Liver (tissue), 9 donors: ENCODE data around the gene MAOB. TPM values are rescaled to one million over a fixed set of nuclear protein-coding genes. Genes with fewer than 3 reads are reported as not detected.

Source experiments
- DNase-seq: peaks from one replicate; pipeline ENCODE4 v3.0.0-alpha.2; 2017; ENCODE audit warnings: low spot score
- H3K27ac ChIP-seq, 2 donors: one replicate each; pipeline ENCODE4 v1.7.0; 2013; ENCODE audit warnings: inconsistent platforms in 2 of 2, low read length in 2 of 2, control low read depth in 1 of 2, low read depth in 1 of 2, mild to moderate bottlenecking in 1 of 2
- H3K27me3 ChIP-seq, 4 donors: one replicate each; pipeline versions ENCODE4 v1.6.1 to v1.7.0; 2013; ENCODE audit warnings: low read length in 3 of 4, inconsistent platforms in 1 of 4, mild to moderate bottlenecking in 1 of 4, moderate library complexity in 1 of 4; ENCODE audit not compliant: control insufficient read depth in 4 of 4, insufficient read depth in 4 of 4
- H3K36me3 ChIP-seq, 4 donors: one replicate each; pipeline versions ENCODE4 v1.6.1 to v1.7.0; 2013; ENCODE audit warnings: low read length in 3 of 4, mild to moderate bottlenecking in 3 of 4, low read depth in 1 of 4, moderate library complexity in 1 of 4; ENCODE audit not compliant: control insufficient read depth in 4 of 4, insufficient read depth in 3 of 4
- H3K4me1 ChIP-seq, 4 donors: one replicate each; pipeline versions ENCODE4 v1.6.1 to v1.7.0; 2013; ENCODE audit warnings: low read length in 3 of 4, mild to moderate bottlenecking in 3 of 4, moderate library complexity in 1 of 4; ENCODE audit not compliant: control insufficient read depth in 4 of 4, insufficient read depth in 4 of 4
- H3K4me3 ChIP-seq, 3 donors: one replicate each; pipeline versions ENCODE4 v1.6.1 to v1.7.0; 2013; ENCODE audit warnings: low read length in 3 of 3, control low read depth in 1 of 3, low read depth in 1 of 3, mild to moderate bottlenecking in 1 of 3
- H3K9ac ChIP-seq, 2 donors: one replicate each; pipeline ENCODE4 v1.7.0; 2013; ENCODE audit warnings: low read length in 2 of 2, mild to moderate bottlenecking in 2 of 2, moderate library complexity in 2 of 2, control low read depth in 1 of 2, low read depth in 1 of 2
- H3K9me3 ChIP-seq, 4 donors: one replicate each; pipeline versions ENCODE4 v1.6.1 to v1.7.0; 2013; ENCODE audit warnings: low read length in 3 of 4; ENCODE audit not compliant: control insufficient read depth in 4 of 4
- EGR1 ChIP-seq, 2 donors: IDR thresholded peaks; 2 replicates each; pipeline ENCODE4 v1.6.1; 2016 to 2018; ENCODE audit warnings: antibody characterized with exemption in 2 of 2, low read depth in 2 of 2
- FOXA1 ChIP-seq: IDR thresholded peaks from 2 replicates; pipeline ENCODE4 v1.6.1; 2016; ENCODE audit warnings: antibody characterized with exemption
- FOXA2 ChIP-seq: IDR thresholded peaks from 2 replicates; pipeline ENCODE4 v1.6.1; 2016; ENCODE audit warnings: antibody characterized with exemption
- GABPA ChIP-seq, 2 donors: IDR thresholded peaks in 1 of 2; conservative IDR thresholded peaks in 1 of 2; 2 replicates each; pipeline ENCODE4 v1.6.1; 2016; ENCODE audit warnings: antibody characterized with exemption in 2 of 2, mild to moderate bottlenecking in 1 of 2, moderate library complexity in 1 of 2
- HNF4A ChIP-seq, 2 donors: conservative IDR thresholded peaks; 2 replicates each; pipeline ENCODE4 v1.6.1; 2016; ENCODE audit warnings: antibody characterized with exemption in 2 of 2, mild to moderate bottlenecking in 2 of 2
- HNF4G ChIP-seq: IDR thresholded peaks from 2 replicates; pipeline ENCODE4 v1.6.1; 2016; ENCODE audit warnings: antibody characterized with exemption
- JUND ChIP-seq, 2 donors: IDR thresholded peaks; 2 replicates each; pipeline ENCODE4 v1.6.1; 2016; ENCODE audit warnings: antibody characterized with exemption in 2 of 2
- NR2F2 ChIP-seq: IDR thresholded peaks from 2 replicates; pipeline ENCODE4 v1.6.1; 2016; ENCODE audit warnings: antibody characterized with exemption
- RAD21 ChIP-seq, 2 donors: IDR thresholded peaks; 2 replicates each; pipeline ENCODE4 v1.6.1; 2016; ENCODE audit warnings: antibody characterized with exemption in 2 of 2, mild to moderate bottlenecking in 2 of 2
- RXRA ChIP-seq, 2 donors: IDR thresholded peaks; 2 replicates each; pipeline ENCODE4 v1.6.1; 2017 to 2018; ENCODE audit warnings: antibody characterized with exemption in 2 of 2, mild to moderate bottlenecking in 1 of 2
- SP1 ChIP-seq: IDR thresholded peaks from 2 replicates; pipeline ENCODE4 v1.6.1; 2018; ENCODE audit warnings: antibody characterized with exemption, mild to moderate bottlenecking
- TAF1 ChIP-seq: conservative IDR thresholded peaks from 2 replicates; pipeline ENCODE4 v1.6.1; 2016; ENCODE audit warnings: antibody characterized with exemption, mild to moderate bottlenecking
- YY1 ChIP-seq: IDR thresholded peaks from 2 replicates; pipeline ENCODE4 v1.6.1; 2016; ENCODE audit warnings: antibody characterized with exemption, mild to moderate bottlenecking
- WGBS: extraction: QIAGEN DNeasy Blood & Tissue Kit; methylation state at CpG from one replicate; pipeline ENCODE4 v1.1.7; 2013; 5-methylcytosine and 5-hydroxymethylcytosine counted together
- polyA plus RNA-seq, 2 donors: library from polyadenylated mRNA; stranded (reverse) in 1 of 2; unstranded in 1 of 2; fragments of 200-250 nt in 1 of 2; fragments of >200 nt in 1 of 2; fragmentation: Nextera tagmentation in 1 of 2; extraction: Ambion mirVana in 1 of 2; gene quantifications; one replicate each; pipeline versions ENCODE4 v1.2.1 to v1.2.3, GENCODE V29; 2013 to 2015
- total RNA-seq, 2 donors: library from RNA; depleted of rRNA; stranded (reverse); fragments of >200 nt; gene quantifications; one replicate each; pipeline ENCODE4 v1.2.3, GENCODE V29; 2014
- TF ChIP-seq, protein P1 (sequence below): IDR thresholded peaks from 2 replicates; pipeline ENCODE4 v1.6.1; 2016; ENCODE audit warnings: antibody characterized with exemption
- TF ChIP-seq, protein P2 (sequence below): IDR thresholded peaks from 2 replicates; pipeline ENCODE4 v1.6.1; 2016; ENCODE audit warnings: antibody characterized with exemption
- TF ChIP-seq, protein P3 (sequence below): fragments of 150-350 bp; IDR thresholded peaks from 2 replicates; pipeline ENCODE4 v1.5.1; 2017; ENCODE audit warnings: improper control_type of control experiment, low read depth, low read length; ENCODE audit not compliant: missing input control
- TF ChIP-seq, protein P4 (sequence below): IDR thresholded peaks from 2 replicates; pipeline ENCODE4 v1.6.1; 2016; ENCODE audit warnings: antibody characterized with exemption, mild to moderate bottlenecking
- TF ChIP-seq, protein P5 (sequence below): IDR thresholded peaks from 2 replicates; pipeline ENCODE4 v1.6.1; 2016; ENCODE audit warnings: antibody characterized with exemption
- donor health status: healthy.
- donor health status: healthy.
- donor health status: healthy.
- donor health status: healthy.
- donor health status: healthy.

The MAOB gene
- total and polyA plus RNA-seq, 4 donors = 34.0 to 96.3 (median 72.6) TPM

DNA sequence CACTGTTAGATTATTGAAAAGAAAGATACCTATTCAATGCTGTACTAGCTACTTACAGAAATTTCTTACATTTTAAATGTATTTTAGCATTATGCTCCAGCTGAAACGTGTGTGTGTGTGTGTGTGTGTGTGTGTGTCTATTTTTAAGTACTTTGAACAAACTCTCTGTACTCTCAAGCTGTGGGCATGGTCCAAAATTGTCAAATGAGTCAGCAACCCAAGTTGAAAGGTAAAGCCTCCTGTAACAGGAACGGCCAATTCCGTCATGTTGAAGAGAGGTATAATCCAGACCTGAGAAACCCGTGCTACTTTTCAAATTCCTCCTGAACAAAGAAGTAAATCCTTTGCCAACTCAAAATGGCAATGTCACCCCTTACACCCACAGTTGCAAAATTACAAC lies 20.5 kb downstream of the MAOB start:
- H3K36me3 ChIP-seq = no peaks in the 10 kb centered on the region

DNA sequence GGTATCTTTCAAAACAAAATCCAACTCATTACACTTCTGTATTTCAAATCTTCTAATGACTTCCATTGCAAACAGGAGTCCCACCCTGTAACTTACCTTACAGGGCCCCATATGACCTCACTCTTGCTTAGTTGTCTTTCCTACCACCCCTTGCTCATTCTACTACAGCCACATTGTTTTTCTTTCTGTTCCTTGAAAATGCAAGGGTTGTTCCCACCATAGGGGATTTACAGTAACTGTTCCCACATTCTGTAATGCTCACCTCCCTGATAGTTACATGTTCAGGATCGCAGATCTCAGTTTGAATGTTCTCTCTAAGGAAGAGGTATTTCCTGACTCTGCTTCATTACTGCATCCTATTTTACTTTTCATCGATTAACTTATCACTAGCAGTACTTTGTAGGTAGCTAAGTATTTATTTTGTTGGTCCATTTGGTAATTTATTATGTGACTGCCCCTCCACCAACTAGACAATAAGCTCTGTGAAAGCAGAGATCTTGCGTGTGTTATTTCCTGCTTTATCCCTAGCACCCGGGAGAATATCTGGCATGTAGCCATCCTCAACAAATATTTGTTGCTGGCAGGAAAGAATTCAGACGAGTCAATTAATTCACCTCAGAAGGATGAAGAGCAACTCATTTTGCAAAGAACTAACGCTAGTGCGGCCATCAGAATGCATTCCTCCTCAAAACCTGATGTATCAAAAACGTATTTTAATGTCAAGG lies 21.4 kb downstream of the MAOB start:
- no peak for DNase-seq
- Histone ChIP-seq H3K9ac (no peak overlapping the region), H3K4me3 (no peak overlapping the region), H3K27me3 (no peaks in the 10 kb centered on the region), H3K4me1 (peaks cover 3 to 24% (median 14%) of the 10 kb centered on the region in 4 donors), H3K36me3 (no peaks in the 10 kb centered on the region), H3K27ac (peak overlapping the region; percentile 3 to 75), H3K9me3 (no peaks in the 10 kb centered on the region)
- 27% methylated on average over 8 of the region's 8 CpGs for WGBS
- TF ChIP-seq, protein P1, sequence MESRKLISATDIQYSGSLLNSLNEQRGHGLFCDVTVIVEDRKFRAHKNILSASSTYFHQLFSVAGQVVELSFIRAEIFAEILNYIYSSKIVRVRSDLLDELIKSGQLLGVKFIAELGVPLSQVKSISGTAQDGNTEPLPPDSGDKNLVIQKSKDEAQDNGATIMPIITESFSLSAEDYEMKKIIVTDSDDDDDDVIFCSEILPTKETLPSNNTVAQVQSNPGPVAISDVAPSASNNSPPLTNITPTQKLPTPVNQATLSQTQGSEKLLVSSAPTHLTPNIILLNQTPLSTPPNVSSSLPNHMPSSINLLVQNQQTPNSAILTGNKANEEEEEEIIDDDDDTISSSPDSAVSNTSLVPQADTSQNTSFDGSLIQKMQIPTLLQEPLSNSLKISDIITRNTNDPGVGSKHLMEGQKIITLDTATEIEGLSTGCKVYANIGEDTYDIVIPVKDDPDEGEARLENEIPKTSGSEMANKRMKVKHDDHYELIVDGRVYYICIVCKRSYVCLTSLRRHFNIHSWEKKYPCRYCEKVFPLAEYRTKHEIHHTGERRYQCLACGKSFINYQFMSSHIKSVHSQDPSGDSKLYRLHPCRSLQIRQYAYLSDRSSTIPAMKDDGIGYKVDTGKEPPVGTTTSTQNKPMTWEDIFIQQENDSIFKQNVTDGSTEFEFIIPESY = no peak
- TF ChIP-seq TAF1 = no peak
- TF ChIP-seq EGR1 (IDR thresholded peaks at IDR 0.05; ENCODE audit: low read depth in 2 of 2) = no peak
- peak in 1 of 2 donors; percentile 33 for TF ChIP-seq RAD21 (IDR thresholded peaks at IDR 0.05)
- TF ChIP-seq, protein P2, sequence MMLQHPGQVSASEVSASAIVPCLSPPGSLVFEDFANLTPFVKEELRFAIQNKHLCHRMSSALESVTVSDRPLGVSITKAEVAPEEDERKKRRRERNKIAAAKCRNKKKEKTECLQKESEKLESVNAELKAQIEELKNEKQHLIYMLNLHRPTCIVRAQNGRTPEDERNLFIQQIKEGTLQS = no peak
- TF ChIP-seq, protein P3, sequence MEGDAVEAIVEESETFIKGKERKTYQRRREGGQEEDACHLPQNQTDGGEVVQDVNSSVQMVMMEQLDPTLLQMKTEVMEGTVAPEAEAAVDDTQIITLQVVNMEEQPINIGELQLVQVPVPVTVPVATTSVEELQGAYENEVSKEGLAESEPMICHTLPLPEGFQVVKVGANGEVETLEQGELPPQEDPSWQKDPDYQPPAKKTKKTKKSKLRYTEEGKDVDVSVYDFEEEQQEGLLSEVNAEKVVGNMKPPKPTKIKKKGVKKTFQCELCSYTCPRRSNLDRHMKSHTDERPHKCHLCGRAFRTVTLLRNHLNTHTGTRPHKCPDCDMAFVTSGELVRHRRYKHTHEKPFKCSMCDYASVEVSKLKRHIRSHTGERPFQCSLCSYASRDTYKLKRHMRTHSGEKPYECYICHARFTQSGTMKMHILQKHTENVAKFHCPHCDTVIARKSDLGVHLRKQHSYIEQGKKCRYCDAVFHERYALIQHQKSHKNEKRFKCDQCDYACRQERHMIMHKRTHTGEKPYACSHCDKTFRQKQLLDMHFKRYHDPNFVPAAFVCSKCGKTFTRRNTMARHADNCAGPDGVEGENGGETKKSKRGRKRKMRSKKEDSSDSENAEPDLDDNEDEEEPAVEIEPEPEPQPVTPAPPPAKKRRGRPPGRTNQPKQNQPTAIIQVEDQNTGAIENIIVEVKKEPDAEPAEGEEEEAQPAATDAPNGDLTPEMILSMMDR = no peak
- TF ChIP-seq NR2F2 = no peak
- TF ChIP-seq FOXA2 = no peak
- peak in 1 of 2 donors; percentile 16 for TF ChIP-seq HNF4A (conservative IDR thresholded peaks at IDR 0.05)
- no peak for TF ChIP-seq HNF4G
- no peak for TF ChIP-seq YY1
- TF ChIP-seq, protein P4, sequence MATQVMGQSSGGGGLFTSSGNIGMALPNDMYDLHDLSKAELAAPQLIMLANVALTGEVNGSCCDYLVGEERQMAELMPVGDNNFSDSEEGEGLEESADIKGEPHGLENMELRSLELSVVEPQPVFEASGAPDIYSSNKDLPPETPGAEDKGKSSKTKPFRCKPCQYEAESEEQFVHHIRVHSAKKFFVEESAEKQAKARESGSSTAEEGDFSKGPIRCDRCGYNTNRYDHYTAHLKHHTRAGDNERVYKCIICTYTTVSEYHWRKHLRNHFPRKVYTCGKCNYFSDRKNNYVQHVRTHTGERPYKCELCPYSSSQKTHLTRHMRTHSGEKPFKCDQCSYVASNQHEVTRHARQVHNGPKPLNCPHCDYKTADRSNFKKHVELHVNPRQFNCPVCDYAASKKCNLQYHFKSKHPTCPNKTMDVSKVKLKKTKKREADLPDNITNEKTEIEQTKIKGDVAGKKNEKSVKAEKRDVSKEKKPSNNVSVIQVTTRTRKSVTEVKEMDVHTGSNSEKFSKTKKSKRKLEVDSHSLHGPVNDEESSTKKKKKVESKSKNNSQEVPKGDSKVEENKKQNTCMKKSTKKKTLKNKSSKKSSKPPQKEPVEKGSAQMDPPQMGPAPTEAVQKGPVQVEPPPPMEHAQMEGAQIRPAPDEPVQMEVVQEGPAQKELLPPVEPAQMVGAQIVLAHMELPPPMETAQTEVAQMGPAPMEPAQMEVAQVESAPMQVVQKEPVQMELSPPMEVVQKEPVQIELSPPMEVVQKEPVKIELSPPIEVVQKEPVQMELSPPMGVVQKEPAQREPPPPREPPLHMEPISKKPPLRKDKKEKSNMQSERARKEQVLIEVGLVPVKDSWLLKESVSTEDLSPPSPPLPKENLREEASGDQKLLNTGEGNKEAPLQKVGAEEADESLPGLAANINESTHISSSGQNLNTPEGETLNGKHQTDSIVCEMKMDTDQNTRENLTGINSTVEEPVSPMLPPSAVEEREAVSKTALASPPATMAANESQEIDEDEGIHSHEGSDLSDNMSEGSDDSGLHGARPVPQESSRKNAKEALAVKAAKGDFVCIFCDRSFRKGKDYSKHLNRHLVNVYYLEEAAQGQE = no peak
- TF ChIP-seq JUND (IDR thresholded peaks at IDR 0.05) = no peak
- TF ChIP-seq SP1 = no peak
- no peak for TF ChIP-seq GABPA (IDR thresholded peaks at IDR 0.05 in 1 of 2, conservative IDR thresholded peaks at IDR 0.05 in 1 of 2)
- TF ChIP-seq FOXA1 = no peak
- TF ChIP-seq, protein P5, sequence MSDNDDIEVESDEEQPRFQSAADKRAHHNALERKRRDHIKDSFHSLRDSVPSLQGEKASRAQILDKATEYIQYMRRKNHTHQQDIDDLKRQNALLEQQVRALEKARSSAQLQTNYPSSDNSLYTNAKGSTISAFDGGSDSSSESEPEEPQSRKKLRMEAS = no peak
- peak in 1 of 2 donors; percentile 33 for TF ChIP-seq RXRA (IDR thresholded peaks at IDR 0.05)

More for the DNA sequence above, 20.5 kb downstream of the MAOB start:
- Histone ChIP-seq H3K9ac (no peak overlapping the region), H3K9me3 (no peaks in the 10 kb centered on the region), H3K27ac (peak overlapping the region; percentile 67 to 75), H3K27me3 (no peaks in the 10 kb centered on the region), H3K4me1 (peaks cover 1 to 32% (median 16%) of the 10 kb centered on the region in 4 donors), H3K4me3 (no peak overlapping the region)
- TF ChIP-seq GABPA (IDR thresholded peaks at IDR 0.05 in 1 of 2, conservative IDR thresholded peaks at IDR 0.05 in 1 of 2) (no peak), RXRA (IDR thresholded peaks at IDR 0.05) (peak; percentile 11 to 45), YY1 (peak; percentile 14), JUND (IDR thresholded peaks at IDR 0.05) (peak; percentile 44 to 63), SP1 (peak; percentile 22), HNF4A (conservative IDR thresholded peaks at IDR 0.05) (peak; percentile 75 to 79)
- no peak for DNase-seq
- 30% methylated on average over 4 of the region's 4 CpGs for WGBS
